HEK293 (cell line): Measurements from ENCODE around the gene RIPPLY2.
A peak's percentile ranks its signal among the peaks of the same experiment; 100 is the strongest.

Experiments used
- CTCF ChIA-PET: fragments of 350-600 bp; formaldehyde crosslinking; extraction: SDS; loops from one replicate; lab custom pipeline; 2021; ENCODE audit warnings: antibody characterized with exemption; lab: Yijun Ruan, JAX
- POLR2A ChIA-PET: fragments of 300-600 bp; formaldehyde crosslinking; extraction: SDS; loops from one replicate; lab custom pipeline; 2020; ENCODE audit warnings: antibody characterized with exemption, inconsistent platforms; lab: Yijun Ruan, JAX
- H3K27ac ChIP-seq: fragments of 200-500 bp; sonication (Bioruptor generic); 2 replicates; pipeline ENCODE4 v1.5.1; 2014; ENCODE audit warnings: low read depth, low read length, control low read depth, inconsistent platforms; ENCODE audit errors: extremely low read depth
- H3K36me3 ChIP-seq, 2 experiments: fragments of 200-500 bp in 1 of 2; sonication (Bioruptor generic) in 1 of 2; 1 replicate in 1 of 2; 2 replicates in 1 of 2; pipeline ENCODE4 v1.5.1; 2014 to 2017; ENCODE audit warnings: inconsistent platforms in 2 of 2, low read length in 2 of 2; ENCODE audit not compliant: control insufficient read depth in 2 of 2, insufficient read depth in 1 of 2
- H3K4me1 ChIP-seq: fragments of 200-500 bp; sonication (Bioruptor generic); 2 replicates; pipeline ENCODE4 v1.5.1; 2014; ENCODE audit warnings: mild to moderate bottlenecking, low read length, inconsistent platforms; ENCODE audit not compliant: control insufficient read depth, insufficient read depth
- H3K4me3 ChIP-seq: 2 replicates; pipeline ENCODE4 v1.5.1; 2011; ENCODE audit warnings: low read depth, mild to moderate bottlenecking, control low read depth, low read length, moderate library complexity
- H3K9me3 ChIP-seq: fragments of 200-500 bp; sonication (Bioruptor generic); 2 replicates; pipeline ENCODE4 v1.5.1; 2014; ENCODE audit warnings: low read depth, low read length, inconsistent platforms; ENCODE audit not compliant: control insufficient read depth, insufficient read depth
- HOXD13 ChIP-seq: sonication (generic); formaldehyde crosslinking; IDR thresholded peaks from 2 replicates; pipeline ENCODE4 v1.8.0; 2022; ENCODE audit warnings: missing genetic modification reagents, borderline replicate concordance
- KLF1 ChIP-seq: fragments of 450-650 bp; formaldehyde crosslinking; IDR thresholded peaks from 2 replicates; pipeline ENCODE4 v1.5.1; 2016; ENCODE audit warnings: missing biosample characterization, missing genetic modification characterization
- PRDM1 ChIP-seq: fragments of 450-650 bp; formaldehyde crosslinking; IDR thresholded peaks from 2 replicates; pipeline ENCODE4; 2016; ENCODE audit warnings: missing biosample characterization, missing genetic modification characterization
- REPIN1 ChIP-seq: fragments of 450-650 bp; formaldehyde crosslinking; IDR thresholded peaks from 2 replicates; pipeline ENCODE4 v1.5.1; 2017; ENCODE audit warnings: missing biosample characterization, missing genetic modification characterization, low read depth
- SETDB1 ChIP-seq: IDR thresholded peaks from one replicate; pipeline ENCODE4 v1.6.1; 2017; ENCODE audit warnings: mild to moderate bottlenecking, low read length, moderate library complexity, mixed read lengths; ENCODE audit not compliant: insufficient read length
- SP2 ChIP-seq: fragments of 450-650 bp; formaldehyde crosslinking; IDR thresholded peaks from 2 replicates; pipeline ENCODE4 v1.5.1; 2016; ENCODE audit warnings: missing biosample characterization, missing genetic modification characterization
- TRIM28 ChIP-seq: IDR thresholded peaks from 2 replicates; pipeline ENCODE4 v1.6.1; 2011; ENCODE audit warnings: low read length, control low read depth, borderline replicate concordance
- YY1 ChIP-seq: fragments of 450-650 bp; formaldehyde crosslinking; IDR thresholded peaks from 2 replicates; pipeline ENCODE4 v1.5.1; 2018; ENCODE audit warnings: missing biosample characterization, missing genetic modification characterization
- ZBTB21 ChIP-seq: fragments of 450-650 bp; formaldehyde crosslinking; IDR thresholded peaks from 2 replicates; pipeline ENCODE4 v1.5.1; 2017; ENCODE audit warnings: missing biosample characterization, missing genetic modification characterization
- ZNF140 ChIP-seq: fragments of 450-650 bp; formaldehyde crosslinking; IDR thresholded peaks from 2 replicates; pipeline ENCODE4 v1.5.1; 2016; ENCODE audit warnings: missing biosample characterization, missing genetic modification characterization
- ZNF146 ChIP-seq: fragments of 450-650 bp; formaldehyde crosslinking; IDR thresholded peaks from 2 replicates; pipeline ENCODE4 v1.5.1; 2016; ENCODE audit warnings: missing biosample characterization, missing genetic modification characterization
- ZNF16 ChIP-seq: fragments of 450-650 bp; formaldehyde crosslinking; IDR thresholded peaks from 2 replicates; pipeline ENCODE4 v1.5.1; 2016; ENCODE audit warnings: low read depth, missing biosample characterization, missing genetic modification characterization
- ZNF202 ChIP-seq: fragments of 450-650 bp; formaldehyde crosslinking; IDR thresholded peaks from 2 replicates; pipeline ENCODE4 v1.5.1; 2016; ENCODE audit warnings: missing biosample characterization, missing genetic modification characterization, borderline replicate concordance
- ZNF211 ChIP-seq: fragments of 450-650 bp; formaldehyde crosslinking; IDR thresholded peaks from 2 replicates; pipeline ENCODE4 v1.5.1; 2016; ENCODE audit warnings: low read depth, missing biosample characterization, missing genetic modification characterization
- ZNF214 ChIP-seq: fragments of 450-650 bp; formaldehyde crosslinking; IDR thresholded peaks from 2 replicates; pipeline ENCODE4 v1.5.1; 2017; ENCODE audit warnings: missing biosample characterization, mild to moderate bottlenecking, missing genetic modification characterization, borderline replicate concordance
- ZNF26 ChIP-seq: fragments of 450-650 bp; formaldehyde crosslinking; IDR thresholded peaks from 2 replicates; pipeline ENCODE4 v1.5.1; 2016; ENCODE audit warnings: missing biosample characterization, missing genetic modification characterization
- ZNF544 ChIP-seq: fragments of 450-650 bp; formaldehyde crosslinking; IDR thresholded peaks from 2 replicates; pipeline ENCODE4 v1.5.0; 2017; ENCODE audit warnings: missing biosample characterization, missing genetic modification characterization
- ZNF707 ChIP-seq: fragments of 450-650 bp; formaldehyde crosslinking; IDR thresholded peaks from 2 replicates; pipeline ENCODE4 v1.5.1; 2016; ENCODE audit warnings: missing biosample characterization, missing genetic modification characterization
- ZNF768 ChIP-seq: fragments of 450-650 bp; formaldehyde crosslinking; IDR thresholded peaks from 2 replicates; pipeline ENCODE4 v1.5.1; 2018; ENCODE audit warnings: missing biosample characterization, mild to moderate bottlenecking, missing genetic modification characterization
- TF ChIP-seq, protein P1 (sequence below): fragments of 450-650 bp; formaldehyde crosslinking; IDR thresholded peaks from 2 replicates; pipeline ENCODE4 v1.5.1; 2016; ENCODE audit warnings: missing biosample characterization, missing genetic modification characterization
- TF ChIP-seq, protein P2 (sequence below): fragments of 450-650 bp; formaldehyde crosslinking; IDR thresholded peaks from 2 replicates; pipeline ENCODE4 v1.5.1; 2017; ENCODE audit warnings: missing biosample characterization, missing genetic modification characterization

The RIPPLY2 gene

GRCh38 chr6:83815631-83816272 is 37.4 kb upstream of the RIPPLY2 start (continued):
- TF ChIP-seq, protein P1, sequence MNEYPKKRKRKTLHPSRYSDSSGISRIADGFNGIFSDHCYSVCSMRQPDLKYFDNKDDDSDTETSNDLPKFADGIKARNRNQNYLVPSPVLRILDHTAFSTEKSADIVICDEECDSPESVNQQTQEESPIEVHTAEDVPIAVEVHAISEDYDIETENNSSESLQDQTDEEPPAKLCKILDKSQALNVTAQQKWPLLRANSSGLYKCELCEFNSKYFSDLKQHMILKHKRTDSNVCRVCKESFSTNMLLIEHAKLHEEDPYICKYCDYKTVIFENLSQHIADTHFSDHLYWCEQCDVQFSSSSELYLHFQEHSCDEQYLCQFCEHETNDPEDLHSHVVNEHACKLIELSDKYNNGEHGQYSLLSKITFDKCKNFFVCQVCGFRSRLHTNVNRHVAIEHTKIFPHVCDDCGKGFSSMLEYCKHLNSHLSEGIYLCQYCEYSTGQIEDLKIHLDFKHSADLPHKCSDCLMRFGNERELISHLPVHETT (tag by site-specific recombination) = peak; percentile 66
- no peak for TF ChIP-seq ZNF202 (tag by site-specific recombination)
- TF ChIP-seq ZNF544 = no peak
- 0 out of 2 replicates have a peak, but pooled peaks have one; percentile 34 for TF ChIP-seq HOXD13 (CRISPR knock-in tag)
- TF ChIP-seq ZNF768 (tag by site-specific recombination) = no peak
- TF ChIP-seq PRDM1 (tag by site-specific recombination) = 0 out of 2 replicates have a peak, but pooled peaks have one; percentile 12
- TF ChIP-seq ZBTB21 (tag by site-specific recombination) = peak; percentile 31; the same call in 1 of the 2 replicates
- no peak for TF ChIP-seq ZNF707 (tag by site-specific recombination)
- TF ChIP-seq ZNF16 (tag by site-specific recombination) = no peak
- TF ChIP-seq REPIN1 (tag by site-specific recombination) = no peak
- TF ChIP-seq, protein P2, sequence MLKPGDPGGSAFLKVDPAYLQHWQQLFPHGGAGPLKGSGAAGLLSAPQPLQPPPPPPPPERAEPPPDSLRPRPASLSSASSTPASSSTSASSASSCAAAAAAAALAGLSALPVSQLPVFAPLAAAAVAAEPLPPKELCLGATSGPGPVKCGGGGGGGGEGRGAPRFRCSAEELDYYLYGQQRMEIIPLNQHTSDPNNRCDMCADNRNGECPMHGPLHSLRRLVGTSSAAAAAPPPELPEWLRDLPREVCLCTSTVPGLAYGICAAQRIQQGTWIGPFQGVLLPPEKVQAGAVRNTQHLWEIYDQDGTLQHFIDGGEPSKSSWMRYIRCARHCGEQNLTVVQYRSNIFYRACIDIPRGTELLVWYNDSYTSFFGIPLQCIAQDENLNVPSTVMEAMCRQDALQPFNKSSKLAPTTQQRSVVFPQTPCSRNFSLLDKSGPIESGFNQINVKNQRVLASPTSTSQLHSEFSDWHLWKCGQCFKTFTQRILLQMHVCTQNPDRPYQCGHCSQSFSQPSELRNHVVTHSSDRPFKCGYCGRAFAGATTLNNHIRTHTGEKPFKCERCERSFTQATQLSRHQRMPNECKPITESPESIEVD = peak; percentile 94

- Histone ChIP-seq H3K4me3 (no peak overlapping the region), H3K4me1 (peaks cover 4% of the 10 kb centered on the region; the same call in 1 of the 2 replicates), H3K9me3 (no peaks in the 10 kb centered on the region)
- CTCF ChIA-PET = no interaction called here
- TF ChIP-seq SETDB1 (peak; percentile 17), YY1 (tag by site-specific recombination) (no peak), ZNF146 (tag by site-specific recombination) (peak; percentile 86), TRIM28 (0 out of 2 replicates have a peak, but pooled peaks have one; percentile 39), ZNF140 (tag by site-specific recombination) (peak; percentile 88), KLF1 (tag by site-specific recombination) (no peak), ZNF214 (tag by site-specific recombination) (no peak), ZNF211 (tag by site-specific recombination) (peak; percentile 72), PRDM1 (tag by site-specific recombination) (no peak), ZNF26 (tag by site-specific recombination) (no peak), SP2 (tag by site-specific recombination) (no peak)
- TF ChIP-seq, all 188 proteins: peak for 5
- H3K36me3 ChIP-seq = no peaks in the 10 kb centered on the region
- no peak overlapping the region for H3K27ac ChIP-seq
- POLR2A ChIA-PET = no interaction called here
These were observed 30.5 kb upstream of the RIPPLY2 start for GRCh38 chr6:83822629-83823169.
